HUDEP-2 (cell line): Measurements from ENCODE around the gene DIS3L2.
A peak's percentile ranks its signal among the peaks of the same experiment; 100 is the strongest.
"Not testable (repeated sequence)": the region's sequence is repeated elsewhere in the genome, so short reads cannot be mapped to it uniquely, and the experiment has no call there.

Source experiments
- DNase-seq, 76 experiments: peaks; one replicate each; lab custom pipeline; 2025; ENCODE audit not compliant: unreplicated experiment in 76 of 76; lab: John Stamatoyannopoulos, UW

DIS3L2 gene

GRCh38 chr2:231928901-231929725, 32.4 kb upstream of the DIS3L2 start:
- DNase-seq: no peak

DNA sequence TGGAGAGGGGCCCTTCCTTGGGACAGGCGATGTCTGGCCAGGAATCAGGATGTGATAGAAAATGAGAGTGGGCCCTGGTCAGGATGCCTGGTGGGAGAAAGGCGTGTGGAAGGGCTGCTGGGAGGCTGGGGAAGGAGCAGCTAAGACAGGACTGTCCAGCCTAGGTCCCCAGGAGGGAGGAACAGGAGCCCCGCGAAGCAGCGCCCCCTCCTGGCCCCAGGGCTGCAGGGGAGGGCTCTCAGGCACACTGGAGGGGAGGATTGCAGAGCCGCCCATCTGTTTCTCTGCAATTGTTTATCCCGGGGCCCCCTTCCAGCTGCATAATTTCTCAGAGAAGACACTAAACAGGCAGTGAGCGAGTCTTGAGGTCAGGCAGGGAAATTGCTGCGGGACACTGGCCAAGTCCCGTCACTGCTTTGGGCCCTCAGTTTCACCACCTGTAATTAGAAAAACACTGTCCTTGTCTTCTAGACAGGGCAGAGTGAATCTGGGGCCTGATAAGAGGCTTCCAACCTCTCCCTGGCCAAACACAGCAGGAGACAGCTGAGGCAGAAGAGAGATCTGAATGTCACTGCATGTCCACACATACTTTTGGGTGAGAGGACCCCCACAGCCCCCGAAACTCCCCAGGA, 31.4 kb upstream of the DIS3L2 start:
- DNase-seq: peak in 24 of 76 experiments; percentile 6 to 52 (median 21)

DNA sequence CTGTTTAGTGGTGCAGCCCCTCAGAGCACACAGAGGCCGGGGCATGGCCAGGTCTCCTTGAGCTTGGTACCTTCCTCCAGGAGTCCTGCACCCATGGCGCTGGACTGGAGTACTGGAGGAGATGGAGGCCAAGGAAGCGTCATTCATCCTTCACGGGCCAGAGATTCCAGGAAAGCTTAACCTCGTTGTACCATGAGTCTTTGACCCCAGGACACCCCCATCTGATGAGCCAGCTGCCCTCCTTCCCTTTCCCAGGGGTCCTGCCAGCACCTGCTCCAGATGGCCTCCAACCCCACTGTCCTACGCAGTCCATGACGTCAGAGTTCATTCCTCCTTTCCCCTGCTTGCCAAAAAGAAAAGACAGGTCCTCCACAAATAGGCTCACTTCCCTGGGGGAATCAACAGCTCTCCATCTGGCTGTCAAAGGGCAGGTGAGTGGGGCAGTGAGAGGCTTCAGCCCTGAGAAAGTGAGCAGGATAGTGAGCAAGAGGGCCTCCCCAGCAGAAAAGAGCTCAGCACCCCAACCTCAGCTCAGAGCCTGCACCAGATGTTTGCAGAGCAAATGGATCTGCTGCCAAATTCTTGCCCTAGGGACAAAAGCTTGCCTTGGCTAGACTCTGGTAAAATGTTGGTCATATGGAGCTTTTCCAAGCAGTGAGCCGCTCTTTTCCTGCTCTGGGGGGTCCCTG, 30.8 kb upstream of the DIS3L2 start:
- no peak for DNase-seq

DNA sequence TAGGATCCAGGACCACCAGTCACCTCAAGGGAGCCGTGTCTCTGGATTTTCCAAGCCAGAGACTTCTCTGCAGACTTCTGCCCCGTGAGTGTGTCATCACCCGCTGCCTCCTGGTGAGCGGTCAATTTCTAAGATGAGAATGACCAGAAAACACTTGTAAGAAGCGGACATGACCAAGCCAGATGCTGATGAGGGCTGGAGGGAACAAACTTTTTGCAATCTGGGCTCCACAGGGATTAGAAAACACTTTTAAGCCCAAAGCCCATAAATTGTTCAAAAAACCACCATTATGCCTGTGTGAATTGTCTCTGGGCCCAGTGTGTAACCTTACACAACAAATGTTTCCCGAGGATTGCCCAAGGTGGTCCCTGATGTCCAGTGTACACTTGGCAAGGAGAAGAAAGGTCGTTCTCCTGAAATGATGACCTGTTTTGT, 30.0 kb upstream of the DIS3L2 start:
- no peak for DNase-seq

- no peak for DNase-seq
These were observed 28.9 kb upstream of the DIS3L2 start for GRCh38 chr2:231932711-231932970.

GRCh38 chr2:231932985-231933915, 28.3 kb upstream of the DIS3L2 start:
- DNase-seq: no peak

DNA sequence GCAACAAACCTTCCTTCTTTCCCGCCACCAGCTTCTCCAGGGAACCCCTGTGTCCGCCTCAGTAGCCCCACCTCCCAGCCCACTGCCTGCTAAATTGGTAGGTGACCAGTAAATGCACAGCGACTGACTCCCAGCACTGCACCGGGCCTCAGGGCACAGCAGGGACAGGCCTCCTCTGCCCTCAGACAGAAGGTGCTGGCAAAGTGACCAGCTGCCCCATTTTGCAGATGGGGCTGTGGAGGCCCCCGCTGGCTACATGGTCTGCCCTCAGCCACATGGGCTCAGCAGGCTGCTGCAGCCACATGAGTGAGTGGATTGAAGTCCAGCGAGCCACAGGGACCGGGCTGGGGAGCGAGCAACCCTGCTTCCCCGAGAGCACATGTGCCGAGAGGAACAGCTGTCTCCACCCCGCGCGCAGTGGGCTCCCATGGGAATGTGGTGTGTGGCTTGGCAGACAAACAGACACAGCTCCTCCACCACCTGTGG, 27.6 kb upstream of the DIS3L2 start:
- DNase-seq: no peak

GRCh38 chr2:231934441-231935206, 26.9 kb upstream of the DIS3L2 start:
- DNase-seq: no peak

GRCh38 chr2:231935207-231935524, 26.3 kb upstream of the DIS3L2 start:
- DNase-seq: peak in 4 of 76 experiments; percentile 2 to 30 (median 21)

- DNase-seq: no peak
These were observed 25.7 kb upstream of the DIS3L2 start for GRCh38 chr2:231935815-231936214.

DNA sequence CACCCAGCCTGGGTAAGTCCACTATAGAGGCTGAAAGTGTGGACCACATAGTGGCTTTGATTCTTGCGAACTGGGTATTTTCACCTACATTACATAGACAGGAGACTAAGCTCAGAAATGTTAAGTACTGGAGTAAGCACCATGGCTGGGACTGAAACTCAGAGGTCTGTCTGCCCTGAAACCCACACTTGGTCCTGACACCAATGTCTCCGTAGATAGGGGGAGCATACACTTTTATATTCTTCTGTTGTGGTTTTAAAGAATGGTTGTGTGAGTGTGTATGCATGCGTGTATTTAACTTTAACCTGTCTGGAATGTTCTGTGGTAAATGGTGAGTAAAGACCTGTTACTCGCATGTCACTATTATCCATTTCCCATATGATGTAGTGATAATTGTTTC, 25.0 kb upstream of the DIS3L2 start:
- DNase-seq: no peak

DNA sequence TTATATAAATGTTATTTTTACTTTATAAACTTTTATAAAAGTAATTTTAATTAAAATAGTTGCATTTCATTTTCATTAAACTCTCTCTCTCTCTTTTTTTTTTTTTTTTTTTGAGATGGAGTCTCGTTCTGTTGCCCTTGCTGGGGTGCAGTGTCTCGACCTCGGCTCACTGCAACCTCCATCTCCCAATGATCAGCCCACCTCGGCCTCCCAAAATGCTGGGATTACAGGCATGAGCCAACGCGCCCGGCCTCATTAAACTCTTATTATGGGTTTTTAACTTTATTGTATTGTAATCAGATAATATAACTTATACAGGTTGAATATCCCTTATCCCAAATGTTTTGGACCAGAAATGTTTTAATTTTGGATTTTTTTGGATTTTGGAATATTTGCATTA, 24.5 kb upstream of the DIS3L2 start:
- no peak for DNase-seq

- DNase-seq: no peak
These were observed 22.5 kb upstream of the DIS3L2 start for GRCh38 chr2:231939022-231939421.

- no peak for DNase-seq
These were observed 20.7 kb upstream of the DIS3L2 start for GRCh38 chr2:231940795-231941194.

DNA sequence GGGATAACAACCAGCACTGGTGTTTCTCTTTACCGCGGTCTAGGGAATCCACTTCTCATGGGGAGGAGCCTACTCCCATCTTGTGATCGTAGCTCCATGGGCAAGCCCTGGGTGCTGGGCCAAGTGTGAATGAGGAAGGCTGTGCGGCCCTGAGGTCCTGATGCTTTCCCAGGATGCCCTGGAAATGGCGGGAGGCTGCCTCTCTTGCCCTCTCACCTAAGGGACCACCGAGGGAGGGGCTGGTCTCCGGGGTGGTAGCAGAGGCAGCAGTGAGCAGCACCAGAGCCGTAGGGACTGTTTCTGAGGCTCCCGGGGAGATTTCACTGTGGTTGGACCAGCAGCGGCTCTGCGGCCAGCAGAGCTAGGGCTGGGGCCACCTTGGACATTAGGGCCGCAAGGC, 19.8 kb upstream of the DIS3L2 start:
- DNase-seq: no peak

GRCh38 chr2:231942180-231942579, 19.3 kb upstream of the DIS3L2 start:
- no peak for DNase-seq

DNA sequence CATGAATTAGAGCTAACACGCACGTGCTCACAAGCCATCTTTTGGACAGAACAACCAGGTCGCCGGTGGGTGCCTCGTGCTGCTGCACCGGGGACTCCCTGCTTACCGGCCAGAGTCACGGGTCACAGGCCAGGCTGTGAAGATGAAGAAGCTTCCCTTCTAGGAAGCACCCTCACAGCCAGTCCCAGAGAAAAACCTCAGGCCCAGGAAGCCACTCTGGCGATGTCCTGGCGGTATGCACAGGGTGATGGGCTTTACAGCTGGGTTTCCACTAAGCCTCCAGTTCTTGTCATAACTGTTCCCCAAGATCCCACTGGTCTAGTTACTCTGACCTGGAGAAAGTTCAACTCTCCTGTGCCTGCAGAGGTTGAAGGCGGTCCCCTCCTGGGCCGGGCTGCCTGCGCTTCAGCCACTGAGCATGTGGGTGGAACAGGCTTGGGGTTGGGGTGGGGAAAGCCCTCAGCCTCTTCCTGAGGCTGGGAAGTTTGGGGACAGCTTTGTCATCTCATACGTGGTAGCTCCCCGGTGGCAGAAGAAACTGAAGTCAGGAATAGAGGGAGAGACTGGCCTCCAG, 15.2 kb upstream of the DIS3L2 start:
- no peak for DNase-seq

DNA sequence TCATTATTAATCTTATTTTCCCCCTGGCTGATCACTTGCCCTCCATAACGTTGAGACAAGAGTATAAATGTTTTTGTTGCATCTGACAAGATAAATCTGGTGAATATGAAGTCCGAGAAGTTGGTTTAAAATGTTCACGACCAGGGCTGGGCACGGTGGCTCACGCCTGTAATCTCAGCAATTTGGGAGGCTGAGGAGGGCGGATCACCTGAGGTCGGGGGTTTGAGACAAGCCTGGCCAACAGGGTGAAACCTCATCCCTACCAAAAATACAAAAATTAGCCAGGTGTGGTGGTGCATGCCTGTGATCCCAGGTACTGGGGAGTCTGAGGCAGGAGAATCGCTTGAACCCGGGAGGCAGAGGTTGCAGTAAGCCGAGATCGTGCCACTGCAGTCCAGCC, 14.4 kb upstream of the DIS3L2 start:
- not testable (repeated sequence) for DNase-seq

GRCh38 chr2:231947694-231948093, 13.8 kb upstream of the DIS3L2 start:
- DNase-seq: no peak
